ENCODE results near the gene SPTBN1. TPM values are rescaled to one million over a fixed set of nuclear protein-coding genes. Genes with fewer than 3 reads are reported as not detected.

Gene SPTBN1
- total and polyA plus RNA-seq, 2 of the 13 experiments (the other 11 are each of a cell fraction or from before 2014, with no cell fraction given): 123 to 299 TPM

- no peak for TF ChIP-seq ZNF407 (CRISPR knock-in tag; IDR thresholded peaks at IDR 0.05; ENCODE audit: not compliant biosample characterization)
- no peak for TF ChIP-seq JUNB (CRISPR knock-in tag; IDR thresholded peaks at IDR 0.05; ENCODE audit: borderline replicate concordance)
- TF ChIP-seq ZNF770 (CRISPR knock-in tag; IDR thresholded peaks at IDR 0.05): no peak
- TF ChIP-seq NR1H2 (CRISPR knock-in tag; IDR thresholded peaks at IDR 0.05; ENCODE audit: borderline replicate concordance, low read depth): no peak
- TF ChIP-seq HOXA5 (CRISPR knock-in tag; IDR thresholded peaks at IDR 0.05): no peak
- no peak for TF ChIP-seq ZNF274 (CRISPR knock-in tag; IDR thresholded peaks at IDR 0.05)
- TF ChIP-seq FOXP1 (IDR thresholded peaks at IDR 0.05): no peak
- 0 out of 2 replicates have a peak, but pooled peaks have one; percentile 25 for TF ChIP-seq FOXP1 (CRISPR knock-in tag; IDR thresholded peaks at IDR 0.05)
- TF ChIP-seq BCL6 (CRISPR knock-in tag; IDR thresholded peaks at IDR 0.05): 0 out of 2 replicates have a peak, but pooled peaks have one; percentile 7
- peak; percentile 49 for TF ChIP-seq ARID5B (CRISPR knock-in tag; IDR thresholded peaks at IDR 0.05)
- TF ChIP-seq ARNTL (CRISPR knock-in tag; IDR thresholded peaks at IDR 0.05): no peak
- TF ChIP-seq HNF1B (CRISPR knock-in tag; IDR thresholded peaks at IDR 0.05): peak; percentile 62; the same call in 1 of the 2 replicates
These were observed 31.5 kb upstream of the SPTBN1 start (continued) for GRCh38 chr2:54424555-54425163.
